Measurements from ENCODE around the gene NTN1.
"Not testable (repeated sequence)": the region's sequence is repeated elsewhere in the genome, so short reads cannot be mapped to it uniquely, and the experiment has no call there.

NTN1 gene

DNA sequence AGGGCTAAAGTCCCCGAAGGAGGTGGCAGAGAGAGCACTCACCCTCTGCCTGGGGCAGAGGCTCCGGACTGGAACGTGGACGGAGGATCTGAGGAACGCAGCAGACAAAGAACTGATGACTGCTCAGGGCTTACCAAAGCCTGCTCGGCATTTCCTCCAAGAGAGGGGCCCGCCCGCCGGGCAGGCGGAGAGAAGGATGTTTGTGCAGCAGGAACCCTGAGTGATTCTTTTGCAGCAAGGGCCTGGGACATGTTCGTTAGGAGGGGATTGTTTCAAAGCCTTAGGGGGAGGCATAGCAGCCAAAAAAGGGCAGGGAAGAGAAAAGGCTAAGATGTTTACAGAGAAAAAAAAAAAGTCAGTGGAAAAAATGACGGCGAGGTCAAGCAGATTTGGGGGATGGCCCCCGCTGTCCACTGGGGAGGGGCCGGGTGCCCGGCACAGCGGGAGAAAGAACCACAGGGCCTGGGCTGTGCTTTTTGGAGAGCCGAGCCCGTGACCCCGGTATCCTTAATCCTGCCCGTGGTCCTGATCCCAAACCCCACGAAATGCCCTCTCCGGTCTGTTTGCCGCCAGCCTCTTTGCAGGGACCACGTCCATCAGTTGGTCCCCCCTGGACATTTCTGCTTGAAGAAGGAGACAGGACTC, 129.3 kb downstream of the NTN1 start:
- Histone ChIP-seq H3K9me2 (ENCODE audit: low read depth, low read length) (no peaks in the 10 kb centered on the region), H4K20me1 (ENCODE audit: insufficient read depth, low read length) (no peaks in the 10 kb centered on the region), H3K4me3 (ENCODE audit: low read depth, low read length, poor library complexity, severe bottlenecking) (no peak overlapping the region), H3K36me3 (ENCODE audit: insufficient read depth, low read length) (no peaks in the 10 kb centered on the region), H3F3A (ENCODE audit: insufficient read depth, low read length) (no peaks in the 10 kb centered on the region), H3K9me3 (ENCODE audit: low read length) (no peaks in the 10 kb centered on the region), H3K27ac (ENCODE audit: low read depth, low read length, poor library complexity, severe bottlenecking) (no peak overlapping the region), H3K4me1 (ENCODE audit: insufficient read depth, low read length, severe bottlenecking) (no peaks in the 10 kb centered on the region), H3K9ac (ENCODE audit: low read length) (no peak overlapping the region), H3K4me2 (ENCODE audit: low read length) (no peak overlapping the region), H2AFZ (ENCODE audit: low read length) (no peak overlapping the region), H3K79me2 (ENCODE audit: insufficient read depth, low read length) (no peaks in the 10 kb centered on the region), H3K27me3 (ENCODE audit: insufficient read depth, low read length) (no peaks in the 10 kb centered on the region; the same call in 1 of the 2 replicates)
- no peak for TF ChIP-seq EZH2 (IDR thresholded peaks at IDR 0.05; ENCODE audit: borderline replicate concordance, low read length)
- TF ChIP-seq, protein P1, sequence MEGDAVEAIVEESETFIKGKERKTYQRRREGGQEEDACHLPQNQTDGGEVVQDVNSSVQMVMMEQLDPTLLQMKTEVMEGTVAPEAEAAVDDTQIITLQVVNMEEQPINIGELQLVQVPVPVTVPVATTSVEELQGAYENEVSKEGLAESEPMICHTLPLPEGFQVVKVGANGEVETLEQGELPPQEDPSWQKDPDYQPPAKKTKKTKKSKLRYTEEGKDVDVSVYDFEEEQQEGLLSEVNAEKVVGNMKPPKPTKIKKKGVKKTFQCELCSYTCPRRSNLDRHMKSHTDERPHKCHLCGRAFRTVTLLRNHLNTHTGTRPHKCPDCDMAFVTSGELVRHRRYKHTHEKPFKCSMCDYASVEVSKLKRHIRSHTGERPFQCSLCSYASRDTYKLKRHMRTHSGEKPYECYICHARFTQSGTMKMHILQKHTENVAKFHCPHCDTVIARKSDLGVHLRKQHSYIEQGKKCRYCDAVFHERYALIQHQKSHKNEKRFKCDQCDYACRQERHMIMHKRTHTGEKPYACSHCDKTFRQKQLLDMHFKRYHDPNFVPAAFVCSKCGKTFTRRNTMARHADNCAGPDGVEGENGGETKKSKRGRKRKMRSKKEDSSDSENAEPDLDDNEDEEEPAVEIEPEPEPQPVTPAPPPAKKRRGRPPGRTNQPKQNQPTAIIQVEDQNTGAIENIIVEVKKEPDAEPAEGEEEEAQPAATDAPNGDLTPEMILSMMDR (IDR thresholded peaks at IDR 0.05; ENCODE audit: low read length) = no peak

DNA sequence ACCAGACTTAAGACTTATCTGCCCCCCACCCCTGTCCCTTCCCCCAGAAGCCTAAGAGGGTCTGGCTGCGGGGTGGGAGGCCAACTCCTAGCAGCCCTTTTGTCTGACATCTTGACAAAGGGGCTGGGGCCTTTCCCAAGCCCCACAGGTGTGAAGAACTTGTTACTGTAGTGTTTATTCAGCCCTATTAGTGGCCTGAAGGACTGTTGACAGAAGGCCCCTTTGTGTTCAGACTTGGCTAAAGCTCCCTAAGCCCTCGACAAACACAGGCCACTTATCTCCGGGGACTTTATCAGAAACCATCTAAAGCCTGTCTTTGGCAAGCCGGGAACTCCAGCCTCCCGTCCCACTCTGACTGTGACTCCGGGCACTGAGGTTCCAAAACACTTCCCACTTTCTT, 129.8 kb downstream of the NTN1 start:
- Histone ChIP-seq H3K27ac (ENCODE audit: low read depth, low read length, poor library complexity, severe bottlenecking) (no peak overlapping the region), H3K4me3 (ENCODE audit: low read depth, low read length, poor library complexity, severe bottlenecking) (no peak overlapping the region), H3K9me2 (ENCODE audit: low read depth, low read length) (no peaks in the 10 kb centered on the region), H4K20me1 (ENCODE audit: insufficient read depth, low read length) (no peaks in the 10 kb centered on the region), H3K36me3 (ENCODE audit: insufficient read depth, low read length) (no peaks in the 10 kb centered on the region), H3K79me2 (ENCODE audit: insufficient read depth, low read length) (no peaks in the 10 kb centered on the region), H3K4me1 (ENCODE audit: insufficient read depth, low read length, severe bottlenecking) (no peaks in the 10 kb centered on the region), H3F3A (ENCODE audit: insufficient read depth, low read length) (no peaks in the 10 kb centered on the region), H3K9ac (ENCODE audit: low read length) (no peak overlapping the region), H2AFZ (ENCODE audit: low read length) (no peak overlapping the region), H3K4me2 (ENCODE audit: low read length) (no peak overlapping the region), H3K9me3 (ENCODE audit: low read length) (no peaks in the 10 kb centered on the region), H3K27me3 (ENCODE audit: insufficient read depth, low read length) (no peaks in the 10 kb centered on the region; the same call in 1 of the 2 replicates)
- TF ChIP-seq, protein P1 (IDR thresholded peaks at IDR 0.05; ENCODE audit: low read length) = no peak
- TF ChIP-seq EZH2 (IDR thresholded peaks at IDR 0.05; ENCODE audit: borderline replicate concordance, low read length) = no peak

DNA sequence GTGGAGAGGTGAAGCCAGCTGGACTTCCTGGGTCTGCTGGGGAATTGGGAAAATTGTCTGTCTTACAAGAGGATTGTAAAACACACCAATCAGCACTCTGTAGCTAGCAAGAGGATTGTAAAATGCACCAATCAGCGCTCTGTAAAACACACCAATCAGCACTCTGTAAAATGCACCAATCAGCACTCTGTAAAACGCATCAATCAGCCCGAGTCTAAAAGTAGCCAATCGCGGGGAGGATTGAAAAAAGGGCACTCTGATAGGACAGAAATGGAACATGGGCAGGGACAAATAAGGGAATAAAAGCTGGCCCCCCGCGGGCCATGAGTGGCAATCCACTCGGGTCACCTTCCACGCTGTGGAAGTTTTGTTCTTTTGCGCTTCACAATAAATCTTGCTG, 130.4 kb downstream of the NTN1 start:
- not testable (repeated sequence) for H3K9me3 ChIP-seq (ENCODE audit: low read length); H2AFZ ChIP-seq (ENCODE audit: low read length); H3K4me3 ChIP-seq (ENCODE audit: low read depth, low read length, poor library complexity, severe bottlenecking); H3K79me2 ChIP-seq (ENCODE audit: insufficient read depth, low read length); H3K9ac ChIP-seq (ENCODE audit: low read length); H3F3A ChIP-seq (ENCODE audit: insufficient read depth, low read length); H3K4me1 ChIP-seq (ENCODE audit: insufficient read depth, low read length, severe bottlenecking); H3K4me2 ChIP-seq (ENCODE audit: low read length); H3K9me2 ChIP-seq (ENCODE audit: low read depth, low read length); H4K20me1 ChIP-seq (ENCODE audit: insufficient read depth, low read length); H3K27me3 ChIP-seq (ENCODE audit: insufficient read depth, low read length); H3K27ac ChIP-seq (ENCODE audit: low read depth, low read length, poor library complexity, severe bottlenecking); H3K36me3 ChIP-seq (ENCODE audit: insufficient read depth, low read length)

Data from OCI-LY1 (cell line).